GM19351 (cell line): Measurements from ENCODE around the gene GPRC5D.

Experiments
- ATAC-seq: cut with Tn5 transposase; IDR thresholded peaks from one replicate; pipeline ENCODE4 v1.9.1; 2021; ENCODE audit warnings: mild to moderate bottlenecking, moderate library complexity; ENCODE audit not compliant: unreplicated experiment

GPRC5D gene

GRCh38 chr12:12952036-12952435 lies at the start of gene GPRC5D:
TSS of gene GPRC5D (minus strand) at chr12:12952170. CDS start at chr12:12950384, 1,786 bp downstream.
- no peak for ATAC-seq

- no peak for ATAC-seq
These were observed 49.7 kb upstream of the GPRC5D start for GRCh38 chr12:13001775-13002040.

GRCh38 chr12:13000925-13001774 lies 49.2 kb upstream of the GPRC5D start:
- no peak for ATAC-seq

GRCh38 chr12:13000616-13000924 lies 48.6 kb upstream of the GPRC5D start:
- ATAC-seq, result peak; percentile 36

GRCh38 chr12:12999959-13000615 lies 48.1 kb upstream of the GPRC5D start, which contains the start of gene HEBP1:
TSS of gene HEBP1 (minus strand) at chr12:13000265. CDS start at chr12:13000114, 151 bp downstream.
- peak; percentile 89 for ATAC-seq

- no peak for ATAC-seq
These were observed 47.4 kb upstream of the GPRC5D start for GRCh38 chr12:12999271-12999958.

- ATAC-seq, result no peak
These were observed 46.3 kb upstream of the GPRC5D start for GRCh38 chr12:12998248-12998647.

- ATAC-seq, result no peak
These were observed 45.8 kb upstream of the GPRC5D start for GRCh38 chr12:12997734-12998133.

- no peak for ATAC-seq
These were observed 45.2 kb upstream of the GPRC5D start for GRCh38 chr12:12997156-12997555.

- ATAC-seq, result no peak
These were observed 44.2 kb upstream of the GPRC5D start for GRCh38 chr12:12996209-12996608.

GRCh38 chr12:12995088-12995487 lies 43.1 kb upstream of the GPRC5D start:
- no peak for ATAC-seq

GRCh38 chr12:12993367-12993766 lies 41.4 kb upstream of the GPRC5D start:
- ATAC-seq, result no peak

- no peak for ATAC-seq
These were observed 40.6 kb upstream of the GPRC5D start for GRCh38 chr12:12992418-12993130.

- no peak for ATAC-seq
These were observed 38.9 kb upstream of the GPRC5D start for GRCh38 chr12:12990700-12991468.

- no peak for ATAC-seq
These were observed 35.5 kb upstream of the GPRC5D start for GRCh38 chr12:12987421-12987820.

- ATAC-seq, result no peak
These were observed 34.9 kb upstream of the GPRC5D start for GRCh38 chr12:12986775-12987331.

GRCh38 chr12:12985817-12986408 lies 33.9 kb upstream of the GPRC5D start:
- no peak for ATAC-seq

GRCh38 chr12:12984149-12984548 lies 32.2 kb upstream of the GPRC5D start:
- no peak for ATAC-seq

- ATAC-seq, result no peak
These were observed 31.6 kb upstream of the GPRC5D start for GRCh38 chr12:12983420-12984035.
